ENCODE results near the gene HMGXB3. TPM values are rescaled to one million over a fixed set of nuclear protein-coding genes. Genes with fewer than 3 reads are reported as not detected.

HMGXB3 gene
- polyA plus RNA-seq, 1 donor from 2014 or later: 66.6 TPM

GRCh38 chr5:149990518-149991376, 9.8 kb upstream of the HMGXB3 start:
- no peak overlapping the region for H2AFZ ChIP-seq (ENCODE audit: low read depth, low read length)
- no peak for TF ChIP-seq EP300 (conservative IDR thresholded peaks at IDR 0.05; ENCODE audit: poor library complexity, severe bottlenecking)
- TF ChIP-seq POLR2AphosphoS5 (IDR thresholded peaks at IDR 0.05): no peak
- TF ChIP-seq, protein P1, sequence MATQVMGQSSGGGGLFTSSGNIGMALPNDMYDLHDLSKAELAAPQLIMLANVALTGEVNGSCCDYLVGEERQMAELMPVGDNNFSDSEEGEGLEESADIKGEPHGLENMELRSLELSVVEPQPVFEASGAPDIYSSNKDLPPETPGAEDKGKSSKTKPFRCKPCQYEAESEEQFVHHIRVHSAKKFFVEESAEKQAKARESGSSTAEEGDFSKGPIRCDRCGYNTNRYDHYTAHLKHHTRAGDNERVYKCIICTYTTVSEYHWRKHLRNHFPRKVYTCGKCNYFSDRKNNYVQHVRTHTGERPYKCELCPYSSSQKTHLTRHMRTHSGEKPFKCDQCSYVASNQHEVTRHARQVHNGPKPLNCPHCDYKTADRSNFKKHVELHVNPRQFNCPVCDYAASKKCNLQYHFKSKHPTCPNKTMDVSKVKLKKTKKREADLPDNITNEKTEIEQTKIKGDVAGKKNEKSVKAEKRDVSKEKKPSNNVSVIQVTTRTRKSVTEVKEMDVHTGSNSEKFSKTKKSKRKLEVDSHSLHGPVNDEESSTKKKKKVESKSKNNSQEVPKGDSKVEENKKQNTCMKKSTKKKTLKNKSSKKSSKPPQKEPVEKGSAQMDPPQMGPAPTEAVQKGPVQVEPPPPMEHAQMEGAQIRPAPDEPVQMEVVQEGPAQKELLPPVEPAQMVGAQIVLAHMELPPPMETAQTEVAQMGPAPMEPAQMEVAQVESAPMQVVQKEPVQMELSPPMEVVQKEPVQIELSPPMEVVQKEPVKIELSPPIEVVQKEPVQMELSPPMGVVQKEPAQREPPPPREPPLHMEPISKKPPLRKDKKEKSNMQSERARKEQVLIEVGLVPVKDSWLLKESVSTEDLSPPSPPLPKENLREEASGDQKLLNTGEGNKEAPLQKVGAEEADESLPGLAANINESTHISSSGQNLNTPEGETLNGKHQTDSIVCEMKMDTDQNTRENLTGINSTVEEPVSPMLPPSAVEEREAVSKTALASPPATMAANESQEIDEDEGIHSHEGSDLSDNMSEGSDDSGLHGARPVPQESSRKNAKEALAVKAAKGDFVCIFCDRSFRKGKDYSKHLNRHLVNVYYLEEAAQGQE (IDR thresholded peaks at IDR 0.05; ENCODE audit: borderline replicate concordance): no peak
- no peak for TF ChIP-seq EZH2 (IDR thresholded peaks at IDR 0.05; ENCODE audit: borderline replicate concordance, insufficient read depth, low read length, poor library complexity, severe bottlenecking)
- TF ChIP-seq RAD21 (conservative IDR thresholded peaks at IDR 0.05): peak; percentile 96
- TF ChIP-seq, protein P2, sequence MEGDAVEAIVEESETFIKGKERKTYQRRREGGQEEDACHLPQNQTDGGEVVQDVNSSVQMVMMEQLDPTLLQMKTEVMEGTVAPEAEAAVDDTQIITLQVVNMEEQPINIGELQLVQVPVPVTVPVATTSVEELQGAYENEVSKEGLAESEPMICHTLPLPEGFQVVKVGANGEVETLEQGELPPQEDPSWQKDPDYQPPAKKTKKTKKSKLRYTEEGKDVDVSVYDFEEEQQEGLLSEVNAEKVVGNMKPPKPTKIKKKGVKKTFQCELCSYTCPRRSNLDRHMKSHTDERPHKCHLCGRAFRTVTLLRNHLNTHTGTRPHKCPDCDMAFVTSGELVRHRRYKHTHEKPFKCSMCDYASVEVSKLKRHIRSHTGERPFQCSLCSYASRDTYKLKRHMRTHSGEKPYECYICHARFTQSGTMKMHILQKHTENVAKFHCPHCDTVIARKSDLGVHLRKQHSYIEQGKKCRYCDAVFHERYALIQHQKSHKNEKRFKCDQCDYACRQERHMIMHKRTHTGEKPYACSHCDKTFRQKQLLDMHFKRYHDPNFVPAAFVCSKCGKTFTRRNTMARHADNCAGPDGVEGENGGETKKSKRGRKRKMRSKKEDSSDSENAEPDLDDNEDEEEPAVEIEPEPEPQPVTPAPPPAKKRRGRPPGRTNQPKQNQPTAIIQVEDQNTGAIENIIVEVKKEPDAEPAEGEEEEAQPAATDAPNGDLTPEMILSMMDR (IDR thresholded peaks at IDR 0.05; ENCODE audit: poor library complexity, severe bottlenecking): peak; percentile 93
- no peak for TF ChIP-seq MXI1 (conservative IDR thresholded peaks at IDR 0.05; ENCODE audit: poor library complexity, severe bottlenecking)
- peak; percentile 99 for TF ChIP-seq SMC3 (conservative IDR thresholded peaks at IDR 0.05; ENCODE audit: poor library complexity)

DNA sequence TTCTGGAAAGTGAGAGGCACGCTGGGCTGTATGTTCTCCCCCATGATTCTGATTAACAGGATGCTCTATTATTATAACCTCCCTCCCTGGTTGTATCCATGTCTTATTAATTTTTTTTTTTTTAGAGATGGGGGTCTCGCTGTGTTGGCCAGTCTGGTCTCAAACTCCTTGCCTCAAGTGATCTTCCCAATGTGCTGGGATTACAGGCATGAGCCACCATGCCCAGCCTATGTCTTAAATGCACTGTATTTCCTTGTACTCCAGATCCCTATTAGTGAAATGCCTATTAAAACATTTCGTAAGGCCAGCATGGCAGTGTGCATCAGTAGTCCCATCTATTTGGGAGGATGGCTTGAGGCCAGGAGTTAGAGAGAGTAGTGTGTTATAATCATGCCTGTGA, 7.1 kb upstream of the HMGXB3 start:
- Histone ChIP-seq H4K20me1 (ENCODE audit: insufficient read depth) (no peaks in the 10 kb centered on the region), H3K9me2 (ENCODE audit: insufficient read depth, low read length) (no peaks in the 10 kb centered on the region), H3K4me2 (ENCODE audit: low read length) (no peak overlapping the region), H3K36me3 (ENCODE audit: insufficient read depth, low read length) (no peaks in the 10 kb centered on the region), H3K27me3 (ENCODE audit: insufficient read depth, low read depth, low read length) (no peaks in the 10 kb centered on the region), H2AFZ (ENCODE audit: low read depth, low read length) (no peak overlapping the region), H3K9me3 (ENCODE audit: low read length) (no peaks in the 10 kb centered on the region), H3K27ac (ENCODE audit: low read length) (no peak overlapping the region), H3K9ac (ENCODE audit: low read length) (no peak overlapping the region), H3K4me3 (ENCODE audit: low read length) (no peak overlapping the region), H3K79me2 (replicated peaks; ENCODE audit: insufficient read depth, low read length) (no peaks in the 10 kb centered on the region), H3F3A (ENCODE audit: insufficient read depth, low read length, poor library complexity, severe bottlenecking) (no peaks in the 10 kb centered on the region)
- TF ChIP-seq RAD21 (conservative IDR thresholded peaks at IDR 0.05) (no peak), MXI1 (conservative IDR thresholded peaks at IDR 0.05; ENCODE audit: poor library complexity, severe bottlenecking) (no peak), POLR2AphosphoS5 (IDR thresholded peaks at IDR 0.05) (no peak), TAF1 (IDR thresholded peaks at IDR 0.05; ENCODE audit: low read depth) (no peak), SMC3 (conservative IDR thresholded peaks at IDR 0.05; ENCODE audit: poor library complexity) (no peak)
- TF ChIP-seq, protein P2 (IDR thresholded peaks at IDR 0.05; ENCODE audit: poor library complexity, severe bottlenecking): no peak
- TF ChIP-seq, protein P1 (IDR thresholded peaks at IDR 0.05; ENCODE audit: borderline replicate concordance): no peak

More at GRCh38 chr5:149990518-149991376, 9.8 kb upstream of the HMGXB3 start:
- Histone ChIP-seq H3K36me3 (ENCODE audit: insufficient read depth, low read length) (no peaks in the 10 kb centered on the region), H3K9me3 (ENCODE audit: low read length) (no peaks in the 10 kb centered on the region), H3K79me2 (replicated peaks; ENCODE audit: insufficient read depth, low read length) (no peaks in the 10 kb centered on the region), H3K9me2 (ENCODE audit: insufficient read depth, low read length) (no peaks in the 10 kb centered on the region), H3K27me3 (ENCODE audit: insufficient read depth, low read depth, low read length) (no peaks in the 10 kb centered on the region), H4K20me1 (ENCODE audit: insufficient read depth) (no peaks in the 10 kb centered on the region), H3K4me2 (ENCODE audit: low read length) (no peak overlapping the region), H3F3A (ENCODE audit: insufficient read depth, low read length, poor library complexity, severe bottlenecking) (no peaks in the 10 kb centered on the region), H3K27ac (ENCODE audit: low read length) (no peak overlapping the region), H3K4me3 (ENCODE audit: low read length) (no peak overlapping the region), H3K9ac (ENCODE audit: low read length) (no peak overlapping the region)
